ENCODE results near the gene L1CAM. TPM values are rescaled to one million over a fixed set of nuclear protein-coding genes. Genes with fewer than 3 reads are reported as not detected.

Gene L1CAM
- total and polyA plus RNA-seq, 2 donors (not counting 1 experiment from before 2014, with no cell fraction given), result 9.4 to 19.9 TPM

DNA sequence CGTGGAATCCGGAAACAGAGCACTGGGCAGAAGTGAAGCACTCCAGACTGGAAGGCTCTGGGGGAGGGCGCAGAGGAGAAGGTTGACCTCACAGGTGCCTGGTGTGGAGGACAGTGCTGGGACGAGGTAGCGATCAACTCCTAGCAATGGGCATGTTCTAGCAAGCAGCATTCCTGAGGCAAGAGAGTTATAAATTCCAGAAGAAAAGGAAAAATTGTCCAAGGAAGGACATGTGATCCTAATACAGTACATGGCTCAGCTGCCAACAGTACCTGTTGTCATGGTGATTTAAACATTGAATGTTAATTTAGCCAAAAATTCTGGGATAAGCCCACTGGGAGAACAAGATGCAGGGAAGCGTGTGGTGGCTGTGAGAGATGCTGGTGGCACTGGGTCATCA is 31.9 kb upstream of the L1CAM start:
- Histone ChIP-seq H3K27me3 (replicated peaks in 1 of 4; ENCODE audit: control extremely low read depth in 1 of 4, control insufficient read depth in 3 of 4, insufficient read depth in 4 of 4, low read length in 3 of 4) (no peaks in the 10 kb centered on the region), H4K20me1 (ENCODE audit: control insufficient read depth, insufficient read depth, low read length, poor library complexity, severe bottlenecking) (peaks cover 59% of the 10 kb centered on the region), H3K79me2 (ENCODE audit: control insufficient read depth, insufficient read depth, low read length) (peaks cover 30% of the 10 kb centered on the region), H2AFZ (ENCODE audit: insufficient read depth, low read depth, low read length, poor library complexity, severe bottlenecking) (no peak overlapping the region), H3K36me3 (replicated peaks in 1 of 2; ENCODE audit: control extremely low read depth in 1 of 2, control insufficient read depth in 1 of 2, extremely low read depth in 1 of 2, insufficient read depth in 2 of 2, low read length in 1 of 2) (peaks cover 0 to 46% of the 10 kb centered on the region in 2 experiments), H3K9me3 (ENCODE audit: control extremely low read depth in 1 of 3, control insufficient read depth in 2 of 3, insufficient read depth in 1 of 3, low read length in 2 of 3) (no peaks in the 10 kb centered on the region), H3K4me2 (replicated peaks; ENCODE audit: low read depth, low read length, poor library complexity, severe bottlenecking) (no peak overlapping the region), H3K9ac (ENCODE audit: low read length) (no peak overlapping the region), H3K27ac (ENCODE audit: low read length in 2 of 2) (no peak overlapping the region), H3K4me1 (ENCODE audit: control insufficient read depth in 2 of 2, insufficient read depth in 2 of 2, low read length in 2 of 2) (peaks cover 0 to 13% of the 10 kb centered on the region in 2 donors), H3K4me3 (ENCODE audit: control extremely low read depth in 1 of 5, extremely low read depth in 1 of 5, insufficient read depth in 1 of 5, low read depth in 2 of 5, low read length in 4 of 5) (no peak overlapping the region)
- ChIA-PET POLR2A (interaction anchor here (1.6 kb wide), 1 partner anchor 9 kb away, joined by 3 read pairs; the partner anchor contains the start of gene ARHGAP4), CTCF (interaction anchor here (1.2 kb wide), 1 partner anchor 31 kb away, joined by 3 read pairs; no protein-coding TSS in a partner anchor)
- Mint-ChIP-seq H3K9me3 (ENCODE audit: insufficient read depth) (no peaks in the 10 kb centered on the region), H3K4me3 (no peak overlapping the region), H3K4me1 (peaks cover 8% of the 10 kb centered on the region), H3K27me3 (no peaks in the 10 kb centered on the region), H3K27ac (no peak overlapping the region)
- intact Hi-C loops (cut with micrococcal nuclease), result no loop called here
- DNase-seq (no peak), ATAC-seq (ENCODE audit: low read depth) (no peak)
- no CpG with 5 or more reads among the region's 6 CpGs for WGBS (ENCODE audit: insufficient coverage)
- TF ChIP-seq EZH2 (IDR thresholded peaks at IDR 0.05; ENCODE audit: borderline replicate concordance, insufficient read depth, low read depth, low read length, poor library complexity, severe bottlenecking), result no peak
- TF ChIP-seq, protein P1, sequence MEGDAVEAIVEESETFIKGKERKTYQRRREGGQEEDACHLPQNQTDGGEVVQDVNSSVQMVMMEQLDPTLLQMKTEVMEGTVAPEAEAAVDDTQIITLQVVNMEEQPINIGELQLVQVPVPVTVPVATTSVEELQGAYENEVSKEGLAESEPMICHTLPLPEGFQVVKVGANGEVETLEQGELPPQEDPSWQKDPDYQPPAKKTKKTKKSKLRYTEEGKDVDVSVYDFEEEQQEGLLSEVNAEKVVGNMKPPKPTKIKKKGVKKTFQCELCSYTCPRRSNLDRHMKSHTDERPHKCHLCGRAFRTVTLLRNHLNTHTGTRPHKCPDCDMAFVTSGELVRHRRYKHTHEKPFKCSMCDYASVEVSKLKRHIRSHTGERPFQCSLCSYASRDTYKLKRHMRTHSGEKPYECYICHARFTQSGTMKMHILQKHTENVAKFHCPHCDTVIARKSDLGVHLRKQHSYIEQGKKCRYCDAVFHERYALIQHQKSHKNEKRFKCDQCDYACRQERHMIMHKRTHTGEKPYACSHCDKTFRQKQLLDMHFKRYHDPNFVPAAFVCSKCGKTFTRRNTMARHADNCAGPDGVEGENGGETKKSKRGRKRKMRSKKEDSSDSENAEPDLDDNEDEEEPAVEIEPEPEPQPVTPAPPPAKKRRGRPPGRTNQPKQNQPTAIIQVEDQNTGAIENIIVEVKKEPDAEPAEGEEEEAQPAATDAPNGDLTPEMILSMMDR (IDR thresholded peaks at IDR 0.05), result no peak

DNA sequence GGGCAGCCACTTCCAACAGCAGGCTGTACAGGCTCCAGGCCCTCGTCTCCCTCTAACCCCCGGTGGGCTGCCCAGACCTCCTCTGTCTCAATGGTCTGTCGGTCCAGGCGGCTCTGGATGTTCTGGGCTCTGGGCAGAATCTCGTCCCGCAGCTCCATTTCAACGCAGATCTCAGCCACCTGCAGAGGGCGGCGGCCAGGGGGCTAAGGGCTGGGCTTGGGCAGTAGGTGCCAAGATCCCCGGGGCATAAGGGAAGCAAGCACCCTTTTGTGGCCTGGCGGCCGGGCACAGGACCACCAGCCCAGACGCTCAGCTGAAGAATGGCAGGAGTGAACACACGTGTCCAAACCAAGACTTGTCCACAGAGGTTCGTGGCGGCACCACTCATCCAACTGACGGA is 27.7 kb upstream of the L1CAM start:
- Histone ChIP-seq H3K36me3 (replicated peaks in 1 of 2; ENCODE audit: control extremely low read depth in 1 of 2, control insufficient read depth in 1 of 2, extremely low read depth in 1 of 2, insufficient read depth in 2 of 2, low read length in 1 of 2) (peaks cover 0 to 48% of the 10 kb centered on the region in 2 experiments), H3K4me1 (ENCODE audit: control insufficient read depth in 2 of 2, insufficient read depth in 2 of 2, low read length in 2 of 2) (no peaks in the 10 kb centered on the region), H3K27me3 (replicated peaks in 1 of 4; ENCODE audit: control extremely low read depth in 1 of 4, control insufficient read depth in 3 of 4, insufficient read depth in 4 of 4, low read length in 3 of 4) (no peaks in the 10 kb centered on the region), H2AFZ (ENCODE audit: insufficient read depth, low read depth, low read length, poor library complexity, severe bottlenecking) (no peak overlapping the region), H3K9ac (ENCODE audit: low read length) (no peak overlapping the region), H4K20me1 (ENCODE audit: control insufficient read depth, insufficient read depth, low read length, poor library complexity, severe bottlenecking) (peaks cover 58% of the 10 kb centered on the region), H3K9me3 (ENCODE audit: control extremely low read depth in 1 of 3, control insufficient read depth in 2 of 3, insufficient read depth in 1 of 3, low read length in 2 of 3) (no peaks in the 10 kb centered on the region), H3K27ac (ENCODE audit: low read length in 2 of 2) (no peak overlapping the region), H3K4me3 (ENCODE audit: control extremely low read depth in 1 of 5, extremely low read depth in 1 of 5, insufficient read depth in 1 of 5, low read depth in 2 of 5, low read length in 4 of 5) (no peak overlapping the region), H3K4me2 (replicated peaks; ENCODE audit: low read depth, low read length, poor library complexity, severe bottlenecking) (no peak overlapping the region), H3K79me2 (ENCODE audit: control insufficient read depth, insufficient read depth, low read length) (peaks cover 7% of the 10 kb centered on the region)
- H3K27ac Mint-ChIP-seq, result no peak overlapping the region
- intact Hi-C loops (cut with micrococcal nuclease), result no loop called here
- ChIA-PET CTCF (no interaction called here), POLR2A (no interaction called here)
- no peak for TF ChIP-seq EZH2 (IDR thresholded peaks at IDR 0.05; ENCODE audit: borderline replicate concordance, insufficient read depth, low read depth, low read length, poor library complexity, severe bottlenecking)
- TF ChIP-seq, protein P1 (IDR thresholded peaks at IDR 0.05), result no peak
- 98% methylated on average over 17 of the region's 17 CpGs for WGBS (ENCODE audit: insufficient coverage)
- DNase-seq (no peak), ATAC-seq (ENCODE audit: low read depth) (no peak)
- no peak overlapping the region for H3K4me3 Mint-ChIP-seq
- H3K4me1 Mint-ChIP-seq, result no peaks in the 10 kb centered on the region
- no peaks in the 10 kb centered on the region for H3K9me3 Mint-ChIP-seq (ENCODE audit: insufficient read depth)
- no peaks in the 10 kb centered on the region for H3K27me3 Mint-ChIP-seq
